Inflammatory macrophage treated with lipopolysaccharide for 4 hours (primary cell): ENCODE measurements around the gene MAD1L1.
A peak's percentile ranks its signal among the peaks of the same experiment; 100 is the strongest.

Source experiments
- DNase-seq: peaks from one replicate; pipeline ENCODE4 v3.0.0-alpha.2; 2020

The MAD1L1 gene

DNA sequence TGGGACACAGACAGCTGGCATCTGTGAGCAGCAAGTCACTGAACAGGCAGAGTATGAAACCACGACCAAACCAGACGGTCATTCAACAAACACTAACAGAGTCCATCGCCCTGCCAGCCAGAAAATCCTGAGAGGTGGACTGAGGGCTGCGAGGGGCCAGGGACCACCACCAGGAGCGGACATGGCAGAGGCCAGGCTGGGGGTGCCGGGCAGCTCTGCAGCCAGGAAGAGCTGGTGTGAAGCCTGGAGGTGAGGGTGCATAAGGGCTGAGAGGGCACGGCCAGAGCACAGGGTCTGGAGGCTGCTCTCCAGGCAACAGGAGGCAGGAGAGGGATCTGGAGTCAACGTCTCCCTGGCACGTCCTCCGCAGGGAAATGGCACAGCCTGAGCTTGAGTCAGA lies 15.5 kb downstream of the MAD1L1 start:
- no peak for DNase-seq

DNA sequence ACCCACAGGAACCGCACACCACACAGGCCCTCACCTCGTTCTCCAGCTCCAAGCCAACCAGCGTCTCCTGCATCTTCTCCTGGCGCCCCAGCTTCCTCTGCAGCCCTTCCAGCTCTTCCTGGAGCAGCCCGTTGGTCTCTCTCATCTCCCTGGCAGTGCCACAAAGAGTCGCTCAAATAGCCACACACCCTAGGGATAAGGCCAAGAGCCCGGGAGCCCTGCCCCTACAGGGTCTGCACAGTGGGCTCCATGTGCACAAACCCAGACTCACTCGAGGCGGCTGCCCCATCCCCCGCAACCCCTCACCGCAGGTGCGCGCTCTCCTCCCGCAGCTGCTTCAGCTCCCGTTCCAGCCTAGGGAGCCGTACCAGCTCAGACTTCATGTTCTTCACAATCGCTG lies 16.9 kb downstream of the MAD1L1 start:
- no peak for DNase-seq

DNA sequence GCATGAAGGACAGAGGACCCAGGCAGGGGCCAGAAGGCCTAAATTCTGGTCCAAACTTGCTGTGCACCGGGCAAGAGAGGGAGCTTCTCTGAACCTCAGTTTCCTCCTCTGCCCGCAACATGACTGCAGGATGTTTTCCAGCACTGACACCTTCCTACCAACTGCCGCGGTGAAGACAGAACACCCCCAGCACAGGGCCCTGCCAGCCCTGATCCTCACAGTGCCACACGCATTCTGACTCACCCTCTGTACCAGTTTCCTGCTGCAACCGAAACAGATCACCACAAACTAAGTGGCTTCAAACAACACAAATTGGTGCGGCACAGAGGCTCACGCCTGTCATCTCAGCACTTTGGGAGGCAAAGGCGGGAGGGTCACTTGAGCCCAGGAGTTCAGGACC lies 18.1 kb downstream of the MAD1L1 start:
- DNase-seq, result no peak

DNA sequence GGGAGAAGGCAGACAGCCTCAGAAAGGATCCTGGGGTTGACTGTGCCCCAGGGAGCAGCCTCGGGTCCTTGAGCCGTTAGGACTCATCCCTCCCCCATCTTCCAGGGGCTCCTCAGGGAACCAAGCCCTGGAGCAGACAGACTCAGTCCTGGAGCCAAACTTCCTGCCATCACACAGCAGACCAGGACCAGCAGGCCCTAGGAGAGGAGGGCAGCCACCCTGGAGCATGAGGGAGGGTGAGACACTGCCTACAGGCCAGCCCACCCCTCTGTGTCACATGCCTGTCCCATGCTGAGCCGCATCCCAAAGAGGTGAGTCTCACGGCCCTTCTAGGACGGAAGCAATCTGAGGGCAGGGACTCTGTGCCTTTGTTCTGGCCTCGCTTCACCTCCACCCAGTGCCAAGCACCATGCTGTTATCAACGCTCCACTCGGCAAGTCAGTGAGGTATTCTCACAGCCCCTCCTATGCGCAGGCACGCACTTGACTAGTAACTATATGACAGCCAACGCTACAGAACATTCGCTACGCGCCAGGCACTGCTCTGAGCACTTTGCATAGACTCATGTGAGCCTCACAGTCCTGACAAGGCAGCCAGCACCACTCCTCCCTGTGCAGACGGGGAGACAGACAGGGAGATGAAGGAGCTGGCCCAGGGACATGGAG lies 19.1 kb downstream of the MAD1L1 start:
- DNase-seq, result no peak

DNA sequence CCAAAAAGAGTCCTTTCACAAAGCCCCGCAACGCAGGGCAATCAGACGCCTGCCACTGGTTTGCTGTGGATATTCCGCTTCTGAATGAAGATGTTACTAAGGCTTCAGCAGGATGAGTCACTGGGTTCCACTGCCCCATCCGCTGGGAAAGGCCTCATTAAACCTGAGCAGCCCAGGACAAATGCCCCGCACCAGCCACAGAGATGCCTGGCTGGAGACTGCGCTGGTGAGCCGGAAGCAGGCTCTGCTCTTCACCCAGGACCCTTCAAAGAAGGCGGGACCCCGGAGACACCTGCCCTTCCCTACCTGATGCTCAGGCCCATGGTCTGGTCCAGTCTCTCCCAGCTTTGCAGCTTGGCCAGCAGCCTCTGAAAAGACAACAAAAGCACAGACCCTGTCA lies 19.8 kb downstream of the MAD1L1 start:
- no peak for DNase-seq

DNA sequence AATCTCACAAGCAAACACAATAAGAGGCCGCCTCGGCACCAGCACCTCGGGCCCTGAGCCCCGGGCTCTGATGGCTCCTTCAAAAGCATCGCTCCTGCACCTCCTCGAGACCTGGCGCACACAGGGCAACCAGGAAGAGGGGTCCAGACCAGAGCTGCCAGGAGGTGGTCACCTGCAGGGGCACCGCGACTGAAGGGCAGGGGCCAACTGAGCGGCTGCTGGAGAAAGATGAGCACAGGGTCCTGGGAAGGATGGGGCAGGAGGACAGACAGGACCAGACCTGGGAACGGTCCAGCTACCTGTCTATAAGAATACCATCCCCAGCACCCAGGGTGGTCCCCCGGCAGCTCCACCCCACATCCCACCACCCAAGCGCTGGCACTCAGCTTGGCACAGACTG lies 20.8 kb downstream of the MAD1L1 start:
- no peak for DNase-seq

DNA sequence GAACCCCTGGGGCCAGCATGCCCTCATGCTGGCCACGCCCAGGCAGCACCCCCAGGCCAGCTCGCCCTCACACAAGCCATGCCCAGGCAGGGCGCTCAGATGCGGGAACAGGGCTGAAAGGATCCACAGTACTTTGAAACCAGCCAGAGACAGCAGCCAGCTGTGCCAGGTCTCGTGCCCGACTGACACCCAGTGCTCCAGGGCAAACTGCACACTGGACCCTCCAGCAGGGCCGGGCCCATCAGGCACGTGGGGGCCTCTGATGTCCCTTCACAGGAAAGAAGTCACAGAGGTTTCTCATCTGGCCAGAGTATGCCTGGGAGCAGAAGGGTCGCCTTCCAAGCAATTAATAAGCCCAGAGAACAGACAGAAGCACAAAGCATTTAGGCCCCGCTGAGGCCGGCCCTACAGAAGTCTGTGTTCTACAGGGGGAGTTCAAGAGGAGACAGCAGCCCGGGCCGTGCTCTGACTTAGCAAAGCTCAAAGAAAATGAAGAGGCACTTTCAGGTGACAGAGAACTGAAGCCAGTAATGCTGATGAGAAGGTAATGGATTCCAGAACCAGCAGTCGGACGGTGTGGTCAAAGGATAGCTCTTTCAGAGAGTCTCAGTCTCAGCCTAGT lies 21.4 kb downstream of the MAD1L1 start:
- DNase-seq, result no peak

DNA sequence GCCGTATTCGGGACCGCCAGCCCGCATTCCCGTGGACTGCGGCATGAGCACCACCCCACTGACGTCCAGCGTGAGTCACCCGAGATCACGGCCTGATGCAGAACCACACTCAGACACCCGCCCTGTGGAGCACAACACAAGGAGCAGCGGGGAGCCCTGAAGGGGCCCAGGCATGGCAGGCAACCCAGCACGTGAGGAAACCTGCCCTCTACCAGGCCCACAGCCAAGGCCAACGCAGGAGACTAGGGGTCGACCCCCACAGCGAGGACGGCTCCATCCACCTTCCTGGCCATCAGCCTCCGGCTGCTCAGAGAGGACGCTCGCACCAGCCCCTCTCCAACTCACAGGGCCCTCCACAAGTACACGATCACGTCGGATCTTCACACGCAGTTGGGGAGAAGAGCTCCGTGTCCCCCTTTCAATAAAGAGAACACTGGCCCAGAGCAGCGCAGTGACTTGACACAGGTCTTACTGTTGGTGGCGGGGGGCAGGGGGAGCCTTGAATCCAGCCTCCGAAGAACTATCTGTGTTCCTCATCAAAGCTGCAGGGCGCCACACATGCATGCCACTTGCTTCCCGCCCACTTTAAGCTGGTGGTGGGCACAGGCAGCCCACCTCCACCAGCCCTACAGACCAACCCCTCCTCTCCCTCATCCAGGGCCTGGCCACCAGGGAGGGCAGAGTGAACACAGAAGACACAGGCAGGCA lies 22.0 kb downstream of the MAD1L1 start:
- no peak for DNase-seq

DNA sequence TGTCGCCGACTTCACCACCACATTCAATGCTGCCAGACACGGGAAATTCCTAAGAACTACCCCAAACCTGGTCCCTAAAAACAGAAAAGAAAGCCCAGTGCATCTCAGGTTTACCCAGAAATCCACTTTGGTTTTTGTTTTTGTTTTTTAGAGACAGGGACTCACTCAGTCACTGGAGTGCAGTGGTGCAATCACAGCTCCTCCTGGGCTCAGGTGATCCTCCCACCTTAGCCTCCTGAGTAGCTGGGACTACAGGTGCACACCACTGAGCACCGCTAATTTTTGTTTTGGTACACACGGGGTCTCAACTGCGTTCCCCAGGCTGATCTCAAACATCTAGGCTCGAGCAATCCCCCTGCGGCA lies 22.8 kb downstream of the MAD1L1 start:
- DNase-seq, result no peak

DNA sequence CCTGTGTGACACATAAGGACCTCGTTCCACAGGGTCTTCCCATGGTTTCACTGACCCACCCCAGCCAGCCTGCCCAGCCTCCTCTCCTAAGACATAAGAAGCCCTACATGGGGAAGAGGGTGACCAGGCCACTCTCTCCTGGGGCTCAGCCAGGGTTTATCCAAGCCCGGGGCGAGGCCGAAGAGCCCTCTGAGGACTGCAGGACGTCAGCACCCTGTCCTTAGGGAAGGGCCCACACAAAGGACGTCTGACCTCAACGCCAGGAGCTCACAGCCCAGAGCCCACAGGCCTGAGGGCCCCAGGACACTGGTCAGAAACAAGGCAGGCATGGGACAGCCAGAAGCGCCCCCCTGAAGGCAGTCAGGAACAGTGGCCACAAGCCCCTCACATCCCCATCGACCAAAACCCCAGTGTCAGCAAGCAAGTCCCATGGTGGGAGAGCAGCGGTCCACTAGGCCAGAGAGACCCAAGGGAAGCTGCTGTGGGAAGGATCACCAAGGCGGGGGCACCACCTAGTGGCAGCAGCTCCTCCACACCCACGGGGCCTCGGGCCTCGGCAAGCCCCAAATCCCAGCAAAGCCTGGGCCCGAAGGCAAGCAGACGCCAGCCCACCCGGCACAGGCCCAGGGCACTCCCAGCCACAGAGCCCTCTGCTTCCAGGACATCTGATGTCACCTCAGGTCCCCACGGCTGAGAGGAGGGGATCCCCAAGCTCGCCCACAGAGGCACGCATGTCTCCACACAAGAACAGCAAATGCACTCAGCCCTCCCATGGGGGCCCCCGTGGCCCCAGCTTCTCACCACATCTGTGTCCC lies 23.4 kb downstream of the MAD1L1 start:
- peak; percentile 35 for DNase-seq

DNA sequence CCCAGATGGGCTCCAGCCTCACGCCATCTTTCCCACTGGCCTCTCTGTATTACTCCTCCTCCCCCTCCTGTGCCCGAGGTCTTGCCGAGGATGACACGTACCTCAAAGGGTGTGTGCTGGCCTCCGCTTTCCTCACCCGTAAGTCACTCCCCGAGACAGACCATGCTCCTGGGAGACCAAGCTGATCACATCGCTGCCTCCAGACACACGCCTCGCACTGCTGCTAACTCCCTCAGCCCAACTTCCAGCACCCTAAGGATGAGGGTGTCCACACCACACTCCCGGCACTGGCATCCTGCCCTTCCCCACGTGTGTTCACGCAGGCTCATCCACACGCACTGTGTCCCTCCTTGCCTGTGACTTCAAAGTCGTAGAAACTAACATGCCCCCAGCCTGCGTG lies 24.0 kb downstream of the MAD1L1 start:
- no peak for DNase-seq

DNA sequence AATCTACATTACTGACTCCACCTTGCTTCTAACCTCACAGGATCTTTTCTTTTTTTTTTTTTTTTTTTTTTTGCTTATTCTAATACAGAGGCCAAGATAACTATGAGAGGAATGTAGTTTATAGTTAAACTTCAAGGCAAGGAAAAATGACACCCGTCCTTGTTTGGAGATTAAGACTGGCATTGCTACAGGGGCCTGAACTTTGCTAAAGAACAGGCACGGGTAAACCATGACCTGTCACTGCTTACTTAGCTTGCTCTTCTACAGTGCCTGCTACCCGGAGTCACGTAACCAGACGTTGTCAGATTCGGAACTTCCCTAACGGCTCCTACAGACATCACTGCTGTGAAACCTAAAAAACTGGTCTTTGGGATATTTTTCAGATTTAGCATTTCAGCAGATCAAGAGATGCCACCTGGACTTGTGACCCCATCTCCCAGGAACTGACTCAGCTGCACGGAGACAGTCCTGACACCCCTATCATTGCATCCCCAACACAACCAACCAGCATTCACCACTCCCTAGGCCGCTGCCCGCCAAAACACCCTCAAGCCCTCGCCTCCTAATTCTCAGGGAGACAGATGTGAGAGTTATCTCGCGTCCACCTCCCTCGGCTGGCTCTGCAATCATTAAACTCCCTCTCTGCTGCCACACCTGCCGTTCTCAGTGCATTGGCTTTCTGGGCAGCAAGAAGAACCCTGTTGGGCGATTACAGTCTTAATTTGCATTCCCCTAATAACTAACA lies 27.5 kb downstream of the MAD1L1 start:
- no peak for DNase-seq

DNA sequence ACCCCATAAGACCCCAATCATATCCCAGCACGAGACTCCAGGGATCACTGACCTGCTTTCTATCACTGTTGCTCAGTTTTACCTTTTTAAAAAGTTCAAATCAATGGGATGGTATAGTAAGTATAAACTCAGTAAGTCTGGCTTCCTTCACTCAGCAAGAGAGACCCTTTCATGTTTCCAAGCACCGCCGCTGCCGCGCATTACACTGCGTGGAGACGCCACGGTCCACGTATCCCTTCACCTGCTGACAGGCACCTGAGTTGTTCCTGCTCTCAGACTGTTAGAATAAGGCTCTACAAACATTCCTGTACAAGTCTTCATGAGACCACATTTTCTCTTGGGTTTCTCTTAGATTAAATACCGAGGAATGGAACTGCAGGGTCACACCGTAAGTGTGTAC lies 28.3 kb downstream of the MAD1L1 start:
- DNase-seq, result no peak

DNA sequence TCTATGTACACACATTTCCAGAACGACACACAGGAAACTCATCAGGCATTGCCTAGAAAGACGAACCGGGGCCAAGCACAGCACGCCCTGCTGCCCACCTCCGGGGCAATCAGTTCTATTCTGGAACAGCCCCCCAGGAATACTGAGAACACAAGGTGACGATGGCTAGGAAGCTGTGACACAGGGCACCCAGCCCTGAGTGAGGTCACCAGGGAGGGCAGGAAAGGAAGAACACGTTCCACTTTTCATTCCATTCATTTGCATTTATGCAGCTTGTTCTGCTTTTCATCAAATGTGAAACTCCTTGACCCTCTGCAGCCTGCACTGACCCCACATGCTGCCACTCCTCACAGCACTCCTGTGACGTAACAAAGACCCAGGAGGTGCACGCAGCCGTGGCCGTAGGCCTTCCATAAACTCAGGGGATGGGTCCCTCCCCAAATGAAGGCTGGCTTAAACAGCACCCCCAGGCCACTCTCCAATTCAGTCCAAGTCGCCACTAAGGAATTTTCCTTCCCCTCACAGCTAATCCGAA lies 28.9 kb downstream of the MAD1L1 start:
- DNase-seq, result peak; percentile 65

DNA sequence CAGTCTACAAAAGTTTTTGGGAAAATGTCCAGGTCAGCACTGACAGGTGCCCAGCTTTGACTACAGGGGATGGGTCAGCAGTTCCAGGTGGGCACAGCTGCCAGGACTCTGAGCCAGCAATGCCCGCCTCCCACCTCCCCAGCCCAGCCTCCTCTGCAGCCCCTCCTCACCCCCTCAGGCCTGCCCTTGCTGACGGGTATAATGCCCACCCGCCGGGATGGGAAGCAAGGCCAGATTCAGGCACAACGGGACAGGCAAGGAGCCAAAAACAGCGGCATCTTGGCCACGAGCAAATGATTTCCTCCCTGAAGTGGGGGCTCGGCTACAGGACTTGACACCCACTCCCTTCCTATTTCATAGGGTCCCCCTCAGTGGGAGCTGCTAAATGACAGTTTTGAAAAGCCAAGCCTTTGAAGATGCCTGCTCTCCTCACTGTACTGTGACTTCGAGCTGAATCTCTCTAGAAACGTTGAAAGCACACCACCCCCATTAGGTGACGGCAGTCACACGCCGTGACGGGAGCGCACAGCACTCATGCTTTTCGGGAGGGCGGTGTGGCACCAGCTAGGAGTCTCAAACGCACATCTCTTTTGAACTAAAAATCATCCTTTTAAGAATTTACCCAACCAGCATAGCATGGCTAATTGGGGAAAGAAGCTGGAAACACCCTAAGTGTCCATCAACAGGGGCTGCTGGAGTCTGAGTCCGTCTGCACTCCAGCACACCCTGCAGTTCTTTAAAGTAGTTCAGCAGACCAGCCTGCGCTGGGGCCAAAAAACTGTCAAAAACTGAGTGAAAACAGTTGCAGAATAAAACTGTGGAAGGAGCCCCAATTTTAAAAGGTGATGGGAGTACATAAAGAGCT lies 29.6 kb downstream of the MAD1L1 start:
- no peak for DNase-seq

DNA sequence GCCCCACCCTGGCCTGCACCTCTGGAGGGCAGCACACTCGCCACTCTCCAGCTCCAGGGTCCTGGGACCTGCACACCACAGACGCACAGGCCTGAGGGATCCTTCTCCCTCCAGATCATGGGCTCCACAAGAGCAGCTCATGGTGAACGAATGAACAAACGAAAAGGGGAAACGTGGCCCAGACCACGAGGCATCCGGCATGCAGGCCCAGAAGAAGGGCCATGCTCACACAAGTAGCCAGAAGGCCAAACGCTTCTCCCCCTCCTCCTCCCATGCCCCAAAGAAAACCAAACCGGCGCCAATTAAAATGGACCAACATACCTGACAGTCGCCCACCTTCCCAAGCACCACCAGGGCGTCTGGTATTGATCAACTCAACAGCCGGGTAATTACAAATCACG lies 30.4 kb downstream of the MAD1L1 start:
- no peak for DNase-seq

DNA sequence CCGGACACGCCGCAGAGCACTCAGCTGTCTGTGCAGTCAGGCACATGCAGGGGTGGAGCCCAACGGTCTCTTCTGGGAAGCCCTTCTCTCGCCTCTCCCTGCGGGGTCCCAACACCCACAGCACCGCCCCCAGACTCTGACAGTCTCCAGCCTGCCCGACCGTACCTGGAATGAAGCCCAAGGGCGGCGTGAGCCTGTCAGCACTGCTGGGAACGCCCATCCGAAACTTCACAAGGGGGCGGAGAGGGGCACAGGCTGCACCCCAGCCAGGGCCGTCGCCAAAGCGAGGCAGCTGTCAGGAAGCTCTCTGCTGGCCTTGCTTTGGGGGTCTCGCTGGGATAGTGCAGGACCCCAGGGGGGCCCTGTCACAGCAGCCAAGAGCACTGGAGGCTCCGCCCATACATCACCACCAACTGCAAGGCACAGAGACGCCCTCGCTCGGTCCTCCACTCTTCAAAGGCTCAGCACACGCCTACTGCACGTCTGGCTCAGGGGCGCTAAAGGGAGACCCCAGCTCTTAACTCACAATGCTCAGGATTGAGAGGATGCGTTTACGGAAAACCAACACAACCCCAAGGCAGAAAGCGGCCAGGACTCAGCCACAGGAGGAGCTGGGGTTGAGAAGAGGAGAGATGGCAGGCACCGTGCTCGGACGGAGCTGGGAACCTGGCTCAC lies 30.9 kb downstream of the MAD1L1 start:
- no peak for DNase-seq

DNA sequence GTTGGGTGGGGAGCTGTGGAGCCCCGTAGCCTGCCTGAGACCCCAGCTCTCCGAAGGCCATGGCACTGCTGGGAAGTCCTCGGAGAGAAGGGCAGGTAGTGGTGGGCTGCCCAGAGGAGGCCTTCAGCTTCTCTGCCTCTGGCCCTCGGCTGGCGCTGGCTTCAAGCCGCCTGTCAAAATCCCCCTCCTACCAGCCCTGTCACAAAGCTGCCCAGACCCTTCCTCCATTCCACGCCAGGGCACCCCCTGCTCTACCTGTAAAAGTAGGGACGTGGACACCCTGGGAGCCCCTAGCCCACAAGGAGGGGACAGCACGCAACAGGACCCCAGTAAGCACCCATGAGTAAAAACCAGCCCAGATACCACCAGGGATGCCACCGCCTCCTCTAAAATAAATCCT lies 31.6 kb downstream of the MAD1L1 start:
- DNase-seq, result no peak

DNA sequence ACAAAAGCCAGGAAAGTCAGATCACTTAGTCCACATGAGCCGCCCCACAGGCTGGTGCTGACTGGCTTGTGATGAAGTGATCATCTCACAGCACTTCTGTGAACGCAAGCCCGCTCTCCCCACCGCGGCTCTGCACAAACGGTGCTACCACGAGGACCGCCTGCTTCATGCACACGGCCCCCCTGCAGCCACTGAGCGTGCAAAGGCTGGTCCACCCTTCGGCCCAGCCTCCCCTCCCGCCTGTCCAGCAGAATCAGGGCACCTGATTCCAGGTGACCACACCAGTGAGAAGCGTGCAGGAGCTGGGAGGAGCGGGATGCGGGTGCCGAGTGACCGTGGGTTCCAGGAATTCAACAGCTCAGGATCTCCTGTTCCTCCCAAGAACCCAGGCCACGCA lies 32.2 kb downstream of the MAD1L1 start:
- DNase-seq, result no peak

DNA sequence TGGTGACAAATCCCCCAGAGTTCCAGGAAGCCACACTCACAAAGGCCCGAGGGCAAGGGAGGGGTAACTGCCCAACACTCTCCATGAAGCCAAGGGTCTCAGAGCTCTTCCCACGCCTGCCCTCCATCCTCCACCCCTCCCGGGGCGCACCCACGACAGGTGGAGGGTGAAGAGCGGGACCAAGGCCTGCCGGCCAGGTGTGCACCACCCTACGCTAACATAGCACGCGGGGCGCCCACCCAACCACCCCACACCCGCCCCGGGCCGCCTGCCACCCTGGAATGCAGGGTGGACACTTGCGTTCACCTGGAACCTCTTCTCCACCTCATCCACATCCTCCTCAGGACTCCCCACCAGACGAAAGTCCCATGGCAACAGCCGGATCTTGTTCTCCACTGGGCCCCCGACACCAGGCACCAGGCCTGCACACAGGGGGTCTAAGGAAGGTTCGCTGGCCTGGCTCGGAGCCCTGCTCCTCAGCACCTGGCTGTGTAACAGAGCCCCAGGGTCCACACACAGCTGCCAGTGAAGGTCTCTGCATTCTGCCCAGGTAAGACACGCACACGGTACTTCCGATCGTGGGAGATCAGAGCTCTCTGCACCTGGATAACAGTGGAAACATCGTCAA lies 32.7 kb downstream of the MAD1L1 start:
- DNase-seq, result no peak

DNA sequence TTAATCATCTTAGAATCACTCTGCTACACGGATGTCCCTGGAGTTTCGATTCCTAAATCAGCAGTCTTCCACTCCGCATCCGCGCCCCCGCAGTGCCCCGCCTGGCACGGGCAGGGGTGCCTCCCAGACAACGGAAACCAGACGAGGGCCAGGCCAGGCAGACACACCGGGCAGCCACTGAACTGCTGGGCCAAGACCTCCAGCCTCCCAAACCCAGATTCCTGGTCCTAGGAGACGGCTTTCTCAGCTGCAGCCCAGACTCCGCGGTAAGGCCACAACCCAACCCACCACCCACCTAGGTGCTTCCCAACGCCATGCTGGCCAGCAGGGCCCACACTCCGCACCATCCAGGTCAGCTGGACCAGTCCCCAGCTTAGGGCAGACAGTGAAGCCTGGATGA lies 33.2 kb downstream of the MAD1L1 start:
- no peak for DNase-seq
